Fibroblast of gingiva (primary cell): Measurements from ENCODE around the gene IRF2.

ENCODE experiments used
- DNase-seq: peaks from one replicate; pipeline ENCODE4 v3.0.0-alpha.2; 2011; ENCODE audit warnings: low read depth

Gene IRF2

DNA sequence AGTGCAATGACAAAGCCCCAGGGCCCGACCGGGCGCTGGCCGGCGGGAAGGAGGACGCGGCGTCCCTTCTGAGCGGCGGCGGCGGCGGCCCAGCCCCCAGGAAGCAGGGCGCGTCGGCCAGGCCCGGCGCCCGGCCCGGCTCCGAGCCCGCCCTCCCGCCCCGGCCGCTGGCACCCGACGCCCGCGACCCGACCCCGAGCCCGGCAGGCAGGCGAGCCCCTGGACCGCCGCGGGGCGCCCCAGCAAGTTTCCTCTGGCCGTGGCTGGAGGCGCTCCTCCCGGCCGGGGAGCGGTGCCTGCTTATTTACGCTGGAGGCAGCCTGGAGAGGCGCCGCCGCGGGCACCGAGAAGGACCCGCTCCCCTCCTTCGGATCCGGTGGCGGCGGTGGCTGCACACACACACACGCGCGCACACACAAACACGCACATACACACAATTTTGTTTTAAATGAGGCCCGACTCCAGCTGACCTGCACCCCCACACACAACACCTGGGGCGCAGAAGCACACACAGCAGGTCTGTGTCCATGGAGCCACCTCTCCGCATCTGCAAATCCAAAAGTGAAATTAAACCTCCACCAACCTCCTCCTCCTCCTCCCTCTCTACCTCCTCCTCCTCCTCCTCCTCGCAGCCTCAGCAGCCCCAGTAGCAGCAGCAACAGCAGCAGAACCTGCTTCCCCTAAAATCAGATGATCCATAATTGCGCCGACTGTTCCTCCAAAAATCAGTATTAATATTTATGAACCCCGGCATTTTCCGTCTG is 669 bp downstream of the IRF2 start:
- DNase-seq: peak; percentile 31

DNA sequence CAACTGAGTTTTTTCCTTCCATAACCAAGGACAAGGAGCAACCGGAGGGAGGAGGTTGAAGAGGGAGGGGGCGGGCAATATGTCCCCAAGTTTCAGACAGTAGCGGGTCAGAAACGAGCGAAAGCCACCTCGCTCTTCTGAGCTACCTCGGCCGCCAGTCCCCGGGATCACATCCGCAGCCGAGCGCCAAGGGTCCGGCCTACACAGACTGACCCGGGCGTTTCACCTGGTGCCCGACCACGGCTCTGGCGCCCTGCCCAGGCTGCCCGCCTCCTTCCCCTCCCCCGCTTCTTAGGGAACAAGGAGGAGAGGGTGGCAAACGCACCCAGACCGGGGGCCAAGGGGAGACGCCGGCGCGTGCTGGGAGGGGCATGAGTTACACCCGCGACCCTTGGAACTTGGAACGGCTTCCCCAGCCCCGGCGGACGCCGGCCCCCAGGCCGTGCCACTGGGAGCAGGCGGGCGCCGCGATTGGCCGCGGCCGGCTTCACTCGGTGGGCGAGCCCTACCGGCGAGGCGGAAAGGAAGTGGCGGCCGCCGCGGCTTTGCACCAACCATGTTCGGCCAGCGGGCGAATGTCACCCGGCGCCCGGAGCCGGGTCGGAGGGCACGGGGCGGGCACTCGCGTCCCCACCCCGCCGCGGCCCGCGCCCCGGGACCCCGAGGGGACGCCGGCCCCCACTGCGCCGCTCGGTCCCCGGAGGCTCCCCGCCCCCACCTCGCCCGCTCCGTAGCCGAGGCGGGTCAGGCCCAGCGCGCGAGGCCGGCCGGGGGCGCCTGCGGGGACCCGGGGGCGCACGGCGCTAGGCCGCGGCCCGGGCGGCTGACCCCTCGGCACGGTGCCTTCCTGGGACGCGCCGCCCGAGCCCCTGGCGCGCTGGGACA is 1.5 kb downstream of the IRF2 start:
- DNase-seq: peak; percentile 63

DNA sequence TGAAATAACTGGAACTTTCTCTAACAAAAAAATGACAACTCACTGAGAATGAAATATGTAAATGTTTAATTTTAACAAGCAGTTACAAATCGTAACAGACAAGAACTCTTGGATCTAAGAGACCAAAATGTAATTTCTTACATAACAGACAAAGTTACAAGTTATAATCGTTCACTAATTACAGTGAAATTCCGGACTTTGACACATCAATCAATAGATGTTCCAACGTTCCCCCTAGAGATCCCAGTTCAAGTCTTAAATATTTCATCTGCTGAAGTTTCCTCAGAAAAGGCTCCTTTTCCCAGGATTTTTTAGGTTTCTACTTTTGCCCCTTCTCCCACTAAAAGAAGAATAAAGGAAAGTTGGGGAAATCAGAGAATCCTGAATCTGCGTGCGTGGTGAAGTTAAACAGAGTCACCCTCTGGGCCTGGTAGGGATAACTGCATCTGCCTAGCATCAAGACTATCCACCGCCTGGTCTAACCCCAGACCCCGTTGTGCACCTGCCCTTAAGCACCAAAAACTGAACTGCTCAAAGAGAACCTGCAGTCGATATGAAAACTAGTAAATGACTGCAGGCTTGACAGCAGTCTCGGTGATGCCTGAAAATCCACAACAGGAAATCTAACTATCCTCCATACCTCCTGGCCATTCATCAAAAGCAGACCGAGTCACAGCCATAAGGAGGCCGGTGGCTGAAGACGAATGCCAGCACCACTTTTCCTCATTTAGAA is 2.3 kb downstream of the IRF2 start:
- no peak for DNase-seq

DNA sequence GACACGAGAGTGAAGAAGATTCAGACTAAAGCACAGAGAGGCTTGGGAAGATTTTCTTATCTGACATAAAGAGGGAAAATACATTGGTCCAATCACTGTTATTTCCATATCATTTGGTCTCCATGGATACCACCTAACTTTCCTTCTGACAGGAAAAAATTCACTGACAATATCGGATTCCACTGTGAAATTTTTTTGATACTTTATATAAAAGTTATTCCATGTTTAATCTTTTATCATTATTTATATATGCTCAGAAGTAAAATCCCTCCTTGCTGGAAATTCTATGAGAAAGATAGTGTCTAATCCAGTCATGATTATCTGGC is 3.6 kb downstream of the IRF2 start:
- no peak for DNase-seq

DNA sequence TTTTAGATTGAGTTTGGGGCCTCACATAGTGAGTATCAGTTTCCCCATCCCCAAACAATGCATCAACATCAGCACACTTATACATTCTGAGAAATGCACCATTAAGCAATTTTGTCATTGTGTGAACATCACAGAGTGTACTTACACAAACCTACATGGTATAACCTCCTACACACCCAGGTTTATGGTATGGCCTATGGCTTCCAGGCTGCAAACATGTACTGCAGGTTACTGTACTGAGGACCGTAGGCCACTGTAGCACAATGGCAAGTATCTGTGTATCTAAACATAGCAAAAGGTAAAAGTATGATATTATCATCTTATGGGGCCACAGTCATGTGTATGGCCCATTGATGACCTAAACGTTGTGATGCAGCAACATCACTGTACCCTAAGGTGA is 7.7 kb downstream of the IRF2 start:
- DNase-seq: no peak

DNA sequence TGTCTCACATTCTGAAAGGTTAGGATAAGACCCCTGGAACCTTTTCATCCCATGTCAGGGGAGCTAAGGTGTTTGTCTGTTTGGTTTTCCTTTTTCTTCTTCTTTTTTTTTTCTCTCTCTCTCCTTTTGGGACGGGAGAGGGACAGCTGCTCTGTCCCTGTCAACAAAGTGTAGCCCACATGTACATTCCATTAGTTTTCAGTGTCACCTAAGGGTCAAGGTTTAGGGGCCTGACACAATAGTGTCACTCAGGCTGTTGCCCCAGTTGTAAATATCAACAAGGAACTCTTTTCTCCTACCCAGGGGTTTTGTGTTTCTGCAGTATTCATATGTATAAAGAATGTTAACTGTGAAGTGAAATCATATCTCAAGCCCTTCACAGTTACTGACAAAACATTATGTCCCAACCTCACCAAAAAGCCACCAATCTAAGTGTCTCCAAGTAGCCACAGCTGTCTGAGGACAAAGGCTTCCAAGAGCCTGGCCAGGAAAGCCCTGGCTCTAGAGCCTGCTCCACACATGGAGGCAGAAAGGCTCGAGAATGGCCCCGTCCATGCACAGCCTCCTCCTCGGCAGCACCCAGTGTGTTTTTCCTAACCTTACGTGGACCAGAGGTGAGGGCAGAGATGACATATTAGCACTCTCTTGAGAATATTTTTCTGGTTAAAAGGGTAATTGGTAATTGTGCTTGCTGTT is 9.4 kb downstream of the IRF2 start:
- no peak for DNase-seq

DNA sequence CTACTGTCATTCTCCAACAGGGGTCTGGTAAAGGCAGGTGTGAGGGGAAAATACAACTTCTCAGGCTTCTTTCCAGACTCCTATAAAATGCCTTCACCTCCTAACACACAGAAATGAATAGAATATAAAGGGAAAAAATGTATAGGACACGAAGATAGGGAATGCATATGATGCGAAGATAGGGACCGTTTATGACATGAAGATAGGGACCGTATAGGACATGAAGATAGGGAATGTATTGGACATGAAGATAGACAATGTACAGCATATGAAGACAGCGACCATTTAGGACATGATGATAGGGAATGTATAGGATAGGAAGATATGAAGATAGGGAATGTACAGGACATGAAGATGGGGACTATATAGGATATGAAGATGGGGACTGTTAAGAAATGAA is 10.5 kb downstream of the IRF2 start:
- no peak for DNase-seq

DNA sequence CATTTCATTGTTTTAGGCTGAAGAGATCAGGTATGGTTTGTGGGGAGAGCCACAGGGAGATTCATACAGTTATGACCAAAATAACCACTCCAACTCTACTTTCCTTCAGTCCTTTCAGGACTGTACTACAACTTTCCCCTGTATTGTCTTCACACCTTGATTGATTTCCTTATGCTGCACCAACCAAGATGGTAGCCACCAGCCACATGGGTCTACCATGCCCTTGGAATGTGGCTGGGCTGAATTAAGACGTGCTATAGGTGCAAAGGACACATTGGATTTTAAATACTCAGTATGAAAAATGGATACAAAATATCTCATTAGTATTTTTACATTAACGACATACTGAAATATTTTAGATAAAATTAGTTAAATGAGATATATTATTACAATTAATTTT is 11.2 kb downstream of the IRF2 start:
- no peak for DNase-seq

DNA sequence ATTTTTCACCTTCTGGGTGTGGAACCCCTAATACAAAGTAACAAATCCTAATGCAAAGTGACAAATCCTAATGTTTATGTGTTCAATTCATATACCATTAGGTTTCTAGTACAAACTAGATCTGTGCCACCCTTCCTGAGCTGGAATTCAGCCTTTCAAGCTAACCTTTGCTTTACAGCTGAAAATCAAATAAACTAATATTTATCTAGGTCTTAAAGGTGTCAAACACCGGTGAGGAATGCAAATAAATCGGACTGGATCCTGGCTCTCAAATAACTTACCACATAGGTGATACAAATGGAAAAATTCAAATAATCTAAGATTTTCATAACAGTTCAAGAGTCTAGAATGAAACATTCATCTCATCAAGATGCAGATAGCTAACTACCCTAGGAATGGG is 11.6 kb downstream of the IRF2 start:
- no peak for DNase-seq

DNA sequence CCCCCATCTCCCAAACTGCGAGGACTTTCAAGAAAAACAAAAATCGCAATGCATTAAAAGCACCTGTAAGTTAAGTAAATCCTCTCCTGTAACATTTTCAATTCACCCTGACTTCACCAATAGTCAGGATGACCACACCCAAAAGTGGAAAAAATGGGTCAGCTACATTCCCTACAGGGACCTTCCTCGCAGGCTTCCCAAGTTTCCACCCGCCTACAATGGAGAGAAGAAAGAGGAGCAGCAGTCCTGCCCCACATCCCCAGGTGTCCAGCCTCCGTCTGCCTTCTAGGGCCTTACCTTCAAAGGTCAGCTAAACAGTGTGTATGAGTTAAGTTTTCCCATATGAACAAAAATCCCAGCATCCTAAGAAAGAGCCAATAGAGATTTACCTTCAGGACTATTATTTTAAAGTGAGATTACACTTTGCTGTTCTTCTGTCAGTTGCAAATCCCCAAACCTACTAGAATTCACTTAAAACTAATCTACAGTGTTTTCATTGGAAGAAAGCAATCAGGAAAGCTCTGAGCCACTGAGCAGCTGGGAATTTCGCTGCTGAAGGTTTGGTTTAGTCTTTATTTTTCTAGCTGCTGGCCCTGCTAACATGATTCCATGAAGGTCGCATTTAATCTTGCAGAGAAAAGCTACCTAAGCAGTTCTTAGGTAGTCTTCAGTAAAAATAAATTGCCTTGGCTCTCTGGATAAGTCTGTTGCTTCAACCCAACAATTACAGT is 12.5 kb downstream of the IRF2 start:
- DNase-seq: no peak

DNA sequence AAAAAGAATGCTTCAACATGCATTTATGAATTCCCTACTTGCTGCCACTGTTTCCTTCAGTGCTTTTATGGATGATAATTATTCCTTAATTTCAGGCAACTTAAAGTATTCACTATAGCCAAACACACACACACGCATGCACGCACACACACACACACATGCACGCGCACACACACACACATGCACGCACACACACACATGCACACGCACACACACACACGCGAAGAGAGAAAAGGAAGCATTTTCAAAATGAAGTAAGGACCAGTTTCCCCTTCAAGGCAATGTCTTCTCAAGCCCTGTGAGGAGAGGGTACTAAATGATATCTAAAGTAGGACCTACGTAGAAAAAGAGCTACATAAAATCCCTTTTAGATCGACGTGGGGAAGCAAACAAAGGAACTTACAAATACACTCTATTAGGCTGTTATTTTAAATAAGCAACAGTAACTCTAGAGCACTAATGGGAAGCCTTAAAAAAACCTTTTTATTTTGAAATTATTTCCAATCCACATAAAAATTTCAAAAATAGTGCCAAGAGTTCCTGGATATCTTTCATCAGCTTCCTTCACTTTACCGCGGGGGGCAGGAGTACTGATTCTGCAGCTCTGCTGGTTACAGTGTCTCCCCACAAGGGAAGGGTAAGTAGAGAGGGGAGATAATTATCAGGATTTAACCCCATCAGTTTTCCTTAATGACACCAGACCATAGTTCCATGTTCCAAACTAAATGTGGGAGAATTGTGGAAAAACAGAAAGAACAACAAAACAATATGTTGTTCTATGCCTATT is 13.7 kb downstream of the IRF2 start:
- no peak for DNase-seq

DNA sequence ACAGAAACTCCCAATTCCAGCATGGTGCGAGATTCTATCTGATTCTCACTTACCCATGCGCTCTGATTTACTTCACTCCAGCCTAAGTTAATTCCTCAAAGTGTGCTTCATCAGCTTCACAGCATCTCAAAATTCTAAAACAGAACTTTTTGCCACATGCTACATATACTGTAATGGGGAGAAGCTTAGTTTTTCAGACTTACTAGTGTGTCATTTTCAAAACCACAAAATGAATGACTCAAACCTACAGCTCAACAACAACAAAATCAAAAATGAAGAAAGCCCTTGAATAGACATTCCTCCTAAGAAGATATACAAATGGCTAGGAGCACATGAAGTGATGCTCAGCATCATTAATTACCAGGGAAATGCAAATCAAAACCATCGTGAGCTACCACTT is 14.9 kb downstream of the IRF2 start:
- no peak for DNase-seq

DNA sequence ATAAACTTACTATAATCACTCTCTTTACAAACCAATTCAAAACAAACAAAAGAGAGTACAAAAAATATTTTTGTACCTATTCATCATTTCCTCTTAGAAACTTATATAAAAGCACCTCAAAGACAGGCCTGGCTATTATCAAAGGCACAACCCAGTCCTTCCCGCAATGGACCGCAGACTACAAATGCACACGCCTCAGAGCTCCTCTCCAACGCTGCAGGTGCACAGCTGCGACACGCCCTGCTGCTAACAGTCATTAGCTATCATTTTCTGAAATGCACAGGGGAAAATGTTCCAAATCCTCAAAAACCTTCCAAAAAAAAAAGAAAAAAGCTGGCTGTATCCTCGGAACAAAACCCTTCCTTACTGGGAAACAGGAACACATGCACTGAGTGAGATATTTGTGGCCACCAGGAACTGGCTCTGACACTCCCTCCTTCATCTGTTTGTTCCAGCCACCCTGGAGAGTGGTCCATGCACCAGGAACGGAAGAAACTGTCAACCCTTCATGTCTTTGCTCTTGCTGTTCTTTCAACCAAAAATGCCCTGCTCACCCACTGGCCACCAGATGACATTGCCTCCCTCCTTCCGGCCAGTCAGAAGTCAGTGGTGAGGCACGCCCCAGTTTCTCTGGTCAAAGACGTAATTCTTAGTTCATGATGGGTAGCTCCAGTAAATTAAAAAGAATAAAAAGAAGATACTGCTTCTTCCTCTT is 16.7 kb downstream of the IRF2 start:
- no peak for DNase-seq

DNA sequence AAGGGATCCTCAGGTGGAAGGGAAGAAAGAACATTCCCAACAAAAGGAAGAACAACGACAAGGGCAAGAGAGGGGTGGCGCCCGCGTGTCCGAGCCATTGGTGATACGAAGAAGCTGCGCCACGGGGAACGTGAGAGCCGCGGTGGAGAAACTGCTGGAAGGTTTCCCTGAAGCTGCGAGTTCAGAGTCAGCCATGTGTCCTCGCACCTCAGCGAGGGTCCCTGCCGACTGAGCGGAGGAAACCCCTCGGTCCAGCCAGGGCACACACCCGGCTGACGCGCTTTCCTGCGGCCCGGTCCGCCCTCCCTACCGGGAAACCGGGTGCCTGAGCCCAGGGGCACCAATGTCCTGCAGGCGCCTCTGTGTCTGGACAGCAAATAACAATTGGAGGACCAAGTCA is 18.0 kb downstream of the IRF2 start:
- DNase-seq: no peak

DNA sequence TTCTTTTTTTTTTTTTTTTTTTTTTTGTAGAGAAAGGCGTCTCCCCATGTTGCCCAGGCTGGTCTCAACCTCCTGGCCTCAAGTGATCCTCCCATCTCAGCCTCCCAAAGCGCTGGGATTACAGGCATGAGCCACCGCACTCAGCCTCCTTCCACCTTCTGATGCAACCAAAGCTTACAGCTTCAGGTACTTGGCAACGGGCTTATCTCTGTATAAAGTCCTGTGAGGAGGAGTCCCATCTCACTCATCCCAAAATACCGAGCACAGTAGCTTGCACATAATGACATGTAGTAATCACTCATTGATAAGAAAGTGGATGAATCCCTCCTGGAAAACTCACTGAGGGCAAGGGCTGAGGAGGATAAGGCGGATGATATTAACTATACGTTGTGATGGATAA is 19.1 kb downstream of the IRF2 start:
- no peak for DNase-seq

DNA sequence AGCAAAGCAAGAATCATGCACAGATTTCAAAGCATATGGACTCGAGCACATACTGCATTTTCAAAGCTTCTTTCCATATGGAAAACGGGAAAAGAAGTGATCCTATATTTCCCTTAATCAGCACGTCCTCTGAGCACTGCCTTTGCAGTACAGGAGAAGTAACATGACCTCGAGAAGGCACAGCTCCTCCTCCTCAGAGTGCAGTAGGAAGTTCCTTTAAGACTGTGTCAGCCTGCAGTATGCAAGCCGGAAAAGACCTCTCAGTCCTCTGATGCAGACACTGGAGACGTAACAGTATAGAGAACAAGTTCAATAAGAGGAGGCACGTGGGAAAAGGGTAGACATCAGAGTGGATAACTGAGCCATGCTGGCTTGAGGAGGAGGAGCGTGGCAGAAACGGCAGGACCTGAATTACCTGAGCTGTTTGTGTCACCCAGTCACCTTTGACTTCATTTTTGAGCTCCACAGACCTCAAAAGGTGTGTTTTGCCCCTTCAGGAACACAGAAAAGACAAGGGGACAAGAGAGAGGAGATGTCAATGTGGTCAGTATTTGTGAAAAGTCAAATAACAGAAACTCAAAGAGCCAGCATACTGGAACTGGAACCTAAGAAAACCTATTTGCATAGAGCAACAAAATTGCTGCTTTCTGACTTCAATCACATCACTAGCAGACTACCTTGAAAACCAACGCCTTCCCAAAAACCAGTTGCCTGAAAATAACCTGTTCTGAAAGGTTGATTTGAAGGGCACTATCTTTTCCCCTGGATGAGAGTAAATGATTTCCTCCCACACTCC is 20.8 kb downstream of the IRF2 start:
- peak; percentile 72 for DNase-seq

DNA sequence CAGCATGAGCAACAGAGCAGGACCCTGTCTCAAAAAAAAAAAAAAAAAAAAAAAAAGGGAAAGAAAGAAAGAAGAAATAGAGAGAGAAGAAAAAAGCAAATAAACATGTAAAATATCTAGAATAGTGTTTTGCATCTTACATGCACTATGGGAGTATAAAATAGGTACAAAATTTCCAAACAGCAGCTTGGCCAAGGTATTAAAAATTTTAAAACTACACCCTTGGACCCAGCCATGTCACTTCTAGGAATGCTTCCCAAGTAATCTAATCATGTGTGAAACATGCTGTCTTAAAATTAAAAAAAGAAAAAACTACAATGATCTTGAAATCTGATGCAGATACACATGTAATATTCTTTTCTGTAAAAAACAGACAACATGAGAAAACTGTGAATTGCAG is 21.6 kb downstream of the IRF2 start:
- DNase-seq: no peak

DNA sequence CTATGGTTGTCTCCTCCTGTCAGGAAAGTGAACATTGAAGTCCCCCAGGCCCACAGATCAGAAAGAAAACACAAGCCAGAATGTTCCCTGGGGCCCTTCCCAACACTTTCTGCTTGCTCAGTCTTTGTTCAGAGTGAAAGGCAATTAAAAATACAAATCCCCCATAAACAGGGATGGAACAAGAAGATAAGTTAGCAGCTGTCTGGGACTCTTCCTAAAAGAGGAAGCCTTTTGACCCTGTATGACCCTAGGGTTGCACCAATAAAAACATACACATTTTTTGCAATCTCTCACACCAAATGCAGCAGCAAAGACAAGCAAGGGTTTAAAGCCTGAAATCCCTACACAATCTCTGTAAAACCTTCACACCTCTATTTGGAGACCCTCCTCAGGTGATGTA is 22.6 kb downstream of the IRF2 start:
- DNase-seq: no peak
